Measurements from ENCODE around the gene HAUS7. TPM values are rescaled to one million over a fixed set of nuclear protein-coding genes. Genes with fewer than 3 reads are reported as not detected.
A peak's percentile ranks its signal among the peaks of the same experiment; 100 is the strongest.

The HAUS7 gene
- total RNA-seq, 4 donors from 2014 or later: 7.0 to 34.8 (median 12.4) TPM

DNA sequence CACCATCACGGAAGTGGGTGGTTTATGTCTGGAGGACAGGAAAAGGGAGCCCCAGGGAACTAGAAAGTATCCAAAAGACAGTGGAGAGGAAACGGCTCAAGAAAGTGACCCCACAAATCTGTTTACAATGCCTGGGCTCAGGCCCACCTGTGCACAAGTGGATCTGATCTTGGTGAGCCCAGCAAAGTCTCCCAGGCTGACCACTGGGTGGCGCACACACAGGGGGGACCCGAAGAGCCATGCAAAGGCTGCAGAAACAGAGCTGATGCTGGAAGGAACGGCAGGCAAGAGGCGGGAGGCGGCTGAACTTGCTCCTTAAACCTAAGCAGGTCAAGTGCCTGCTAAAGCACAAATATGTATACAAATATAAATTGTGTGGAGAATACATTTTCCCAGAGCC is 9.6 kb downstream of the HAUS7 start:
- no peaks in the 10 kb centered on the region for H3K27me3 ChIP-seq
- H3K36me3 ChIP-seq: no peaks in the 10 kb centered on the region
- no peak for TF ChIP-seq POLR2A (IDR thresholded peaks at IDR 0.05)
- TF ChIP-seq, protein P1, sequence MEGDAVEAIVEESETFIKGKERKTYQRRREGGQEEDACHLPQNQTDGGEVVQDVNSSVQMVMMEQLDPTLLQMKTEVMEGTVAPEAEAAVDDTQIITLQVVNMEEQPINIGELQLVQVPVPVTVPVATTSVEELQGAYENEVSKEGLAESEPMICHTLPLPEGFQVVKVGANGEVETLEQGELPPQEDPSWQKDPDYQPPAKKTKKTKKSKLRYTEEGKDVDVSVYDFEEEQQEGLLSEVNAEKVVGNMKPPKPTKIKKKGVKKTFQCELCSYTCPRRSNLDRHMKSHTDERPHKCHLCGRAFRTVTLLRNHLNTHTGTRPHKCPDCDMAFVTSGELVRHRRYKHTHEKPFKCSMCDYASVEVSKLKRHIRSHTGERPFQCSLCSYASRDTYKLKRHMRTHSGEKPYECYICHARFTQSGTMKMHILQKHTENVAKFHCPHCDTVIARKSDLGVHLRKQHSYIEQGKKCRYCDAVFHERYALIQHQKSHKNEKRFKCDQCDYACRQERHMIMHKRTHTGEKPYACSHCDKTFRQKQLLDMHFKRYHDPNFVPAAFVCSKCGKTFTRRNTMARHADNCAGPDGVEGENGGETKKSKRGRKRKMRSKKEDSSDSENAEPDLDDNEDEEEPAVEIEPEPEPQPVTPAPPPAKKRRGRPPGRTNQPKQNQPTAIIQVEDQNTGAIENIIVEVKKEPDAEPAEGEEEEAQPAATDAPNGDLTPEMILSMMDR (IDR thresholded peaks at IDR 0.05): peak; percentile 35 to 50 (median 41)
- no peaks in the 10 kb centered on the region for H3K4me1 ChIP-seq
- H3K9me3 ChIP-seq: no peaks in the 10 kb centered on the region
- intact Hi-C loops (cut with DNase I; ENCODE audit: low total_unique reads) (no loop called here), in situ Hi-C loops (cut with MboI; ENCODE audit: low pct_ligation_motif_present in 1 of 4, low pct_unique_long_range_greater_than_20kb in 1 of 4, low sequenced_read_pairs in 3 of 4) (no loop called here)
- DNase-seq: peak; percentile 31
- no peak overlapping the region for H3K4me3 ChIP-seq
- no peak overlapping the region for H3K27ac ChIP-seq
- 55% methylated on average over 7 of the region's 7 CpGs; no CpG with 5 or more reads in 1 of the 2 donors for WGBS, 2 donors (ENCODE audit: low coverage in 1 of 2)

DNA sequence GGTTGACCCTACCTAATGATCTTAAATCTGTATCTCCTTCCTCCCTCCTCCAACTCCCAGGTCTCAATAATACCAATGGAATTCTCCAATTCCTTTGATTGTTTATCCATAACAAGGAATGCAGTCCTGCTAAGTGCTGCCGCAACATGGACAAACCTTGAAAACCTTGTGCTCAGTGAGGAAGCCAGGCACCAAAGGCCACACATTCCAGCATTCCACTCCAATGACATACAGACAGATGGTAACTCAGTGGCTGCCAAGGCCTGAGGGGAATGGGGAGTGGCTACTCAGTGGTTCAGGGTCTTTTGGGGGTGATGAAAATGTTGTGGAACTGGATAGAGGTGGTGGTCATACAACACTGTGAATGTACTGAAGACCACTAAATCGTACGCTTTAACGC is 10.4 kb downstream of the HAUS7 start:
- intact Hi-C loops (cut with DNase I; ENCODE audit: low total_unique reads) (no loop called here), in situ Hi-C loops (cut with MboI; ENCODE audit: low pct_ligation_motif_present in 1 of 4, low pct_unique_long_range_greater_than_20kb in 1 of 4, low sequenced_read_pairs in 3 of 4) (no loop called here)
- no peak overlapping the region for H3K4me3 ChIP-seq
- no peak overlapping the region for H3K27ac ChIP-seq
- H3K36me3 ChIP-seq: no peaks in the 10 kb centered on the region
- no peaks in the 10 kb centered on the region for H3K4me1 ChIP-seq
- DNase-seq: no peak
- no peak for TF ChIP-seq EP300 (IDR thresholded peaks at IDR 0.05; ENCODE audit: low read depth)
- no peak for TF ChIP-seq POLR2A (IDR thresholded peaks at IDR 0.05)
- no peak for TF ChIP-seq POLR2AphosphoS5 (IDR thresholded peaks at IDR 0.05)
- TF ChIP-seq, protein P1 (IDR thresholded peaks at IDR 0.05): no peak
- no peaks in the 10 kb centered on the region for H3K27me3 ChIP-seq
- WGBS, 2 donors (ENCODE audit: low coverage in 1 of 2): 60 to 90% methylated on average over 1 to 4 of the region's 4 CpGs
- no peaks in the 10 kb centered on the region for H3K9me3 ChIP-seq

DNA sequence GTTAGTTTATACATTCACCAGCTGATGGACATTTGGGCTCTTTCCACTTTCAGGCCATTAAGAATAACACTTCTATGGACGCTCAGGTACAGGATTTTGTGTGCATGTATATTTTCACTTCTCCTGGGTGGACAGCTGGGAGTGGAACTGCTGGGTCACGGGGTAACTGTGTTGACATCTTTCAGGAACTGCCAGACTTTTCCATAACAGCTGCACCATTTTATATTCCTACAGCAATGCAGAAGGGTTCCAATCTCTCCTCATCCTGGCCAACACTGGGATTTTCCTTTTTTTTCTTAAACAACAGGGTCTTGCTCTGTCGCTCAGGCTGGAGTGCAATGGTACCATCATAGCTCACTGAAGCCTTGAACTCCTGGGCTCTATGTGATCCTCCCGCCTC is 11.9 kb downstream of the HAUS7 start:
- no peak for DNase-seq
- H3K4me3 ChIP-seq: no peak overlapping the region
- no peak overlapping the region for H3K27ac ChIP-seq
- H3K36me3 ChIP-seq: no peaks in the 10 kb centered on the region
- no peak for TF ChIP-seq POLR2AphosphoS5 (IDR thresholded peaks at IDR 0.05)
- no peak for TF ChIP-seq POLR2A (IDR thresholded peaks at IDR 0.05)
- TF ChIP-seq, protein P1 (IDR thresholded peaks at IDR 0.05): no peak
- H3K9me3 ChIP-seq: no peaks in the 10 kb centered on the region
- in situ Hi-C loops (cut with MboI; ENCODE audit: low pct_ligation_motif_present in 1 of 4, low pct_unique_long_range_greater_than_20kb in 1 of 4, low sequenced_read_pairs in 3 of 4) (no loop called here), intact Hi-C loops (cut with DNase I; ENCODE audit: low total_unique reads) (no loop called here)
- H3K27me3 ChIP-seq: no peaks in the 10 kb centered on the region
- 80 to 83% methylated on average over 1 to 4 of the region's 4 CpGs for WGBS, 2 donors (ENCODE audit: low coverage in 1 of 2)
- no peaks in the 10 kb centered on the region for H3K4me1 ChIP-seq

DNA sequence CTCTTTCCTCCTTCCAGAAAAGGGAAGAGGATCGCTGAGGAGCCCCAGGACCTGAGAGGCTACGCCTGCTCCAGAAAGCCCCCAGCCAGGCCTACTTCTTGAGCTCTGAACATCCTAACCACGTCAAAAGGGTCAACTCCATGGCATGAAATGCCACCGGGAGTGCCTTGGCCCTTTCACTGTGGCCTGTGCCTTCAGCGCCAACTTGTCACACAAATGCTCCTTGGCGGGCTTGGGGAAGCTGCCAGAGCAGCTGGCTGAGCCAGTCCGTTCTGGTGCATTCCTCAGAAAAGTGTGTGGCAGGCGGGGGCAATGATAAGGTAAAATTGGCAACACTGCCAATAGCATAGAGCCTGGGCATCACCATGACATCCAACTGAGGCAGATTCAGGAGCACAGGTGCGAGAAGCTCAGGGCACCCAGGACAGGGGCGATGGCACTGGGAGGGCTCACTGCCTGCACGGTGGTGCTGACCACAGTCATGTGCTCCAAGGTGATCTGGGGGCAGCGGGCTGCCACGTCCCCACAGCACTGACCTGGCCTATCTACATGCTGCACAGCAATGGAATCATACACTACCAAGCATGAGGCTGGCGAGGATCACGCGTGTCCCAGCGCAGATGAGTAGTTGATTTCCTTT is 12.4 kb downstream of the HAUS7 start:
- no peak for DNase-seq
- Histone ChIP-seq H3K27me3 (no peaks in the 10 kb centered on the region), H3K27ac (no peak overlapping the region), H3K4me1 (no peaks in the 10 kb centered on the region), H3K9me3 (no peaks in the 10 kb centered on the region), H3K36me3 (no peaks in the 10 kb centered on the region), H3K4me3 (no peak overlapping the region)
- intact Hi-C loops (cut with DNase I; ENCODE audit: low total_unique reads) (no loop called here), in situ Hi-C loops (cut with MboI; ENCODE audit: low pct_ligation_motif_present in 1 of 4, low pct_unique_long_range_greater_than_20kb in 1 of 4, low sequenced_read_pairs in 3 of 4) (no loop called here)
- 89% methylated on average over 17 of the region's 17 CpGs; no CpG with 5 or more reads in 1 of the 2 donors for WGBS, 2 donors (ENCODE audit: low coverage in 1 of 2)
- TF ChIP-seq, protein P1 (IDR thresholded peaks at IDR 0.05): no peak
- TF ChIP-seq POLR2A (IDR thresholded peaks at IDR 0.05) (no peak), POLR2AphosphoS5 (IDR thresholded peaks at IDR 0.05) (no peak), EP300 (IDR thresholded peaks at IDR 0.05; ENCODE audit: low read depth) (no peak)

Data from transverse colon (tissue), 4 donors.